GM21529 (cell line): ENCODE results near the gene TMEM233.
"Not testable (repeated sequence)": the region's sequence is repeated elsewhere in the genome, so short reads cannot be mapped to it uniquely, and the experiment has no call there.

Experiments
- ATAC-seq: cut with Tn5 transposase; IDR thresholded peaks from one replicate; pipeline ENCODE4 v1.9.1; 2021; ENCODE audit not compliant: unreplicated experiment

TMEM233 gene

DNA sequence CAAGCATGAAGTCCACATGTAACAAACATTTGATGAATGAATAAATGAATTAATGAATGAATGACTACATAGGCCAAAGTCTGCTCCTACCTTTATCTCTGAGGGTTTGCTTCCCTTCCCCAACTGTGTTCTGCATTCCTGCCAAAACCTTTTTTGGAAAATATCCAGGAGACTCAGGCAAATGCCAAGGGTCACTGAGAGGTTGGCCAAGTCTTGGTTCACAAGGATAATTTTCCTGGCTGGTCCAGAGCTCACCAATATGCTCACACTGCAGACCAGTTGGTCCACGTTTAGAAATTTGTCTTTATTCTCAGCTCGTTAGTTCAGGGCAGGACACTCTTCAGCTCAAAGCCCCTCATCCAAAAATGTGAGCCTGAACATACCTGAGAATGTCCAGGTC lies 10.2 kb downstream of the TMEM233 start:
- ATAC-seq = no peak

DNA sequence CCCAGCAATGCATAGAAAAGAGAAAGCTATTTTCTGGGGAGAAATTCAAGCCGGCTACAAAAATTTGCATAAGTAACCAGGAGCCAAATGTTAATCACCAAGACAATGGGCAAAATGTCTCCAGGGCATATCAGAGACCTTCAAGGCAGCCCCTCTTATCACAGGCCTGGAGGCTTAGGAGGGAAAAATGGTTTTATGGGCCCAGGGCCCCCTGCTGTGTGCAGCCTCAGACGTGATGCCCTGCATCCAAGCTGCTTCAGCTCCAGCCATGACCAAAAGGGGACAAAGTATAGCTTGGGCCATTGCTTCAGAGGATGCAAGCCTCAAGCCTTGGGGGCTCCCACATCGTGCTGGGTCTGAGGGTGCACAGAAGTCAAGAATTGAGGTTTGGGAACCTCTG lies 15.8 kb downstream of the TMEM233 start:
- ATAC-seq = no peak

DNA sequence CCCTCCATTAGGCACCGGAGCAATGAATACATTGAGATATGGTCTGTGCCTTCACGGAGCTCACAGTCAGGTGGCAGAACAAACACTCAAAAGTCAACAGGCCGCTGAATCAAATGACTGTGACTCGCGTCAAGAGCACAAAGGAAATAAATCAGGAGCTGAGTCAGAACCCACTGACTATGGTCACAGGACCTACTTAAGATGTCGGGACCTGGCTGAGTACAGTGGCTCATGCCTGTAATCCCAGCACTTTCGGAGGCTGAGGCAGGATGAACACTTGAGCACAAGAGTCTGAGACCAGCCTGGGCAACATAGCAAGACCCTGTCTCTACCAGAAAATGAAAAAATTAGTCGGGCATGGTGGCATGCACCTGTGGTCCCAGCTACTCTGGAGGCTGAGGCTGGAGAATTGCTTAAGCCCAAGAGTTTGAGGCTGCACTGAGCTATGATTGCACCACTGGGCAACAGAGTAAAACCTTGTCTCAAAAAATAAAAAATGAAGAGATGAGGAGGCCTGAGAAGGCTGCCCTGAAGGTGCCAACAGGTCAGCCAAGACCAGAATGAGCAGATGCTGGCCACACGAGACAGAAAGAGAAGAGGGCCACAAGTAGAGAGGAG lies 19.9 kb downstream of the TMEM233 start:
- ATAC-seq = no peak

DNA sequence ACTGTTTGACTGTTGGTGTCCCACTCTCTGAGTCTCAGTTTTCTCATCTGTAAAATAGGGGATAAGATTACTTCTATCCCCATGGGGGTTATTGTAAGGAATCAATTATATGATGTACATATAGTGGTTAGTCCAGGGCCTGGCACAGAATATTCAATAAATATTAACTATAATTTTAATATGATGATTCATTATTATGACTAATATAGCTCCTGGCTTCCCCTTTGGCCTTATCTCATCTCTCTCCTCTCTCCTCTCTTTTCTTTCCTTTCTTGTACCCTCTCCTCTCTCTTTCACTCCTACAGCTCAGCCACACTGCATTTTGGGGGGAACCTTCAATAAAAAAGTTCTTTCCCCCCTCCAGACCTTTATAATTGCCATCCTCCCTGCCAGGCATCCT lies 21.1 kb downstream of the TMEM233 start:
- no peak for ATAC-seq

DNA sequence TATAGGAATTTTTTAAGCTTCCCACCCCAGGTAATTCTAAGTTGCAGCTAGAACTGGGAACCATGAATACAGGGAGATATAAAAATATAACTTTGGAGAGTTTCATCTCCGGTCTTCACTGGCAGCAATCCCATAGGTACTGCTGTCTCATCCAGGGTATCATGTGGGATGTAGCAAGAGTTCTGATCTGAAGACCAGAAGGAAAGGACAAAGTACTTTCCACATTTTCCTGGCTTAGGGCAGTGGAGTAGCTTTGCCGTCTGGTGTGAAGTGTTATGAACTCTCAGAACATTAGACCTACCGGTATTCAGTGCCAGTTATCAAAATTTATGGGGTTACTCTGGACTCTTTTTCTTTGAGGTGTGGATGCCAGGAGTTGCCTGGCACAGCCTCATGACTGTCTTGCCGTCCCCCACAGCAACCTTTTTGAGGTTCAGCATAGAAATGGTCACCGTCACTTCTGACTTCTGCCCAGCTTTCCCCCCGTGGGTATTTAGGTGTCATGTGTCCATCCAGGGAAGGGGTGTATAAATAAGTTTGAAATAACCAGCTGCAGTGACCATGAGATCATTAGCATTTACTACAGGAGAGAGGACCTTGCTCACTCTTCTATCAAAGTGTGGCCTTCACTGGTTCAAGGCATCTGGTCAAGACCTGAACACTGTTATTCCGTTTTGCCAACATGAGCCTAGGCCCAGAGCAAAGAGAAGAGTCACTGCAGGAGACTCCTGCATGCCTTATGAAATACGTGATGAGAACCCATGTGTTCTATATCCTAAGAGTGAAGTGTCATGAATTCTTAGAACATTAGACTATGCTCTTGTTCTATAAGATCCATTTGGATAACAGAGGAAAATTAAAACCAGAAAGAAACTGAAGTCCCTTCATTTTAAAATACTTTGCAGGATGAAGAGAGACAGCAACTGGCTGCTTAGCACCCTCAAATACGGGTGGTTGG lies 22.2 kb downstream of the TMEM233 start:
- no peak for ATAC-seq

DNA sequence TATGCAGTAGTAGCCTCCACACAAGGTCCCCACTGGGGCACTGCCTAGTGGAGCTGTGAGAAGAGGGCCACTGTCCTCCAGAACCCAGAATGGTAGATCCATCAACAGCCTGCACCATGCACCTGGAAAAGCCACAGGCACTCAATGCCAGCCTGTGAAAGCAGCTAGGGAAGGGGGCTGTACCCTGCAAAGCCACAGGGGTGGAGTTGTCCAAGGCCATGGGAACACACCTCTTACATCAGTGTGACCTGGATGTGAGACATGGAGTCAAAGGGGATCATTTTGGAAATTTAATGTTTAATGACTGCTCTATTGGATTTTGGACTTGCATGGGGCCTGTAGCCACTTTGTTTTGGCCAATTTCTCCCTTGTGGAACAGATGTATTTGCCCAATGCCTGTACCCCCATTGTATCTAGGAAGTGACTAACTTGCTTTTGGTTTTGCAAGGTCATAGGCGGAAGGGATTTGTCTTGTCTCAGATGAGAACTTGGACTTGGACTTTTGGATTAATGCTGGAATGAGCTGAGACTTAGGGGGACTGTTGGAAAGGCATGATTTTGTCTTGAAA lies 24.8 kb downstream of the TMEM233 start:
- ATAC-seq = not testable (repeated sequence)

DNA sequence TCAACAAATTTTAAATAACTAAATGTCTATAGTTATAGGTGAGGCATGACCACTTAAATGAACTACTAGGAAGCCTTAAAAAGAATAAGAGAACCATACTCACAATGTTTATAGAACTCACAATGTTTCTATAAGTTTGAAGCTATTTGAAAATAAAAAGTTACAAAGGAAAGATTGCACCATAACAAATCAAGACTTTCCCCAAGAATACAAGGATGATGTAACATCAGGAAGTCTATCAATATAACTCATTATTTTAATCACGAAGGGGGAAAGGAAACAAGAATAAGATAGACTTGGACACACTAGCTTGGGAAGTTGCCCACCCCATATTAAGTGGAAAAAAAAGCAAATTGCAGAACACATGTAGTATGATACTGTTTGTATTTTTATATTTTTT lies 26.9 kb downstream of the TMEM233 start:
- no peak for ATAC-seq

DNA sequence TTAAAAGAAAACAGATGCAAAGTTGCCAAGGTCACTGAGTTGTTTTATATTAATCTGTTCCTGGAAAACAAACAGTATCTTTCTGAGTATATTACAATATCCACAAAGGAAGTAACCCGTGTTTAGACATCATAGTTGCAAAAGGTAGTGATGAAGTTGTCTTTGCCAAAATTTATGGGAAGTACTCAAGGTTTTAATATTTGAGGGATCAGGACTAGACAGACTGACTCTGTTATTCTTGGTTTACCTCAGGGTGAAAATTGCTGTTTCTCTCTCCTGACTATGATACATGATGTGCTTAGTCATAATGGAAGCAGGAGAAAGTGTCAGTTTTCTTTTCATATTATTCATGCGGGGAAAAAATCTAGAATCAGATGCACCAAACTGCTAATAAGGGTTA lies 28.3 kb downstream of the TMEM233 start:
- ATAC-seq = no peak

DNA sequence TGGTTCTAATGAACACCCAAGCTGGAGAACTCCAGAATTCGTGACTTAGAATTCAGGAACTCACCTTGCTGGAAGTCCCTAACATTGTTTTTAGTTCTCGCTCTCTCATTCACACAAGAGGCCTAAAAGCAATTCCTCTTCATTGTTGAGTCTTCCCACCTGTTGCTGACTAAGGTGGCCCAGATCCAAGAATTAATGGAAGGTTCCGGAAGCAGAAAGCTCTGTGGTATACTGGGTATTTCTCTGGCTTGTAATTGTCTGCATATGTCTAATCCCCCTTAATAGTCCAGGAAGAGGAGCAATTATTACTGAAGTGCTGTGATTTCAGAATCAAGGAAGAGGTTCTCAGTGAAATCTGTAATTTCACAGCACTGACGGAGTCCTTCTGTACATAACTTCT lies 31.4 kb downstream of the TMEM233 start:
- ATAC-seq = no peak

DNA sequence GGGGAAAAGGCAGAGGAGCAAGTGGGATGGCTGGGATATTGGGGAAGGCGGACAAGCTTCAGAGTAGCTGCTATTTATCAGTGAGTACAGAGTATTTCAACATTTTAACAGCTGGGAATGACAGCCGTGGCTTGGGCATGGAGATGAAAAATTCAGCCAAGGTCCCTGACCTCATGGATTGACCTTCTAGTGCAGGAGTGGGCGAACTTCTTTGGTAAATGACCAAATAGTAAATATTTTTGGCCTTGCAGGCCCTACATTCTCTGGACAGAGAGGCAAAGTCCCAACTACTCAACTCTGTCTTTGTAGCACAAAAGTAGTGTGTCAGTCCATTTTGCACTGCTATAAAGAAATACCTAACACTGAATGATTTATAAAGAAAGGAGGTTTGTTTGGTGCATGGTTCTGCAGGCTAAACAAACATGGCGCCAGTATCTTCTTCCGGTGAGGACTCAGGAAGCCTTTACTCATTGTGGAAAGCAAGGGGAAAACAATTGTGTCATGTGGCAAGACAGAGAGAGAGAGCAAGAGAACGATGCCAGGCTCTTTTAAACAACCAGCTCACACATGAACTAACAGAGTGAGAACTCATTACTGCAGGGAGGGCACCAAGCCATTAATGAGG lies 33.6 kb downstream of the TMEM233 start:
- ATAC-seq = no peak

DNA sequence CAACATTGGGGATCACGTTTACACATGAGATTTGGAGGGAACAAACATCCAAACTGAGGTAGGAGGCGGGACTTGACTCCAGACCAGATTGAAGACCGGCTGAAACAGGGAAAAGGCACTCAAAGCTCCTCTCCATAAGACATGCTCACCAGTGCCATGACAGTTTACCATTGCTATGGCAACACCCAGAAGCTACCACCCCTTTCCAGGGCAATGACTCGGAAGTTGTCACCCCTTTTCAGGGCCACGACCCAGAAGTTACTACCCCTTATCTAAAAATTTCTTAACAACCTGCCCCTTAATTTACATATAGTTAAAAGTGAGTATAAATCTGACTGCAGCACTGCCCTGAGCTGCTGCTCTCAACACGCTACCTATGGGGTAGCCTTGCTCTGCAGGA lies 34.1 kb downstream of the TMEM233 start:
- ATAC-seq = no peak

DNA sequence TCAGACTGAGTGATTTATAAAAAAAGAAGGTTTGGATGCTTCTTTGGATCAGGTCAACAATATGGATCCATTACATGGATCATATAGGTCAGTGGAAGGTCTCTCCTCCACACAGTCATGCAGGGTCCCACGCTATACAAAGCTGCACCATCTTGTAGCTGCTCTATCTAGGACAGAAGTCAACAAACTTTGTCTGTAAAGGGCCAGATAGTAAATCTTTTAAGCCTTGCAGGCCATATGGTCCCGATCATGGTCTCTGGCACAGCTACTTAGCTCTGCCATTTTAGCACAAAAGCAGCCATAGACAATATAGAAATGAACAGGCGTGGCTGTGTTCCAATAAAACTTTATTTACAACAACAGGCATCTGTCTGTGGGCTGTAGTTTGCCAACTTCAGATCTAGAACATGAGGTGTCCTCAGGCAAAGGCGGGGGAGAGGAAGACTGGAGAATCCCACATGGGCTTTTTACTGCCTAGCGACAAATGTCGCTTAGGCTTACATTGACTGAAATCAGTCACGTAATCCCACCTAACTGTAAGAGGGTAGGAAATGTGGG lies 36.7 kb downstream of the TMEM233 start:
- no peak for ATAC-seq

DNA sequence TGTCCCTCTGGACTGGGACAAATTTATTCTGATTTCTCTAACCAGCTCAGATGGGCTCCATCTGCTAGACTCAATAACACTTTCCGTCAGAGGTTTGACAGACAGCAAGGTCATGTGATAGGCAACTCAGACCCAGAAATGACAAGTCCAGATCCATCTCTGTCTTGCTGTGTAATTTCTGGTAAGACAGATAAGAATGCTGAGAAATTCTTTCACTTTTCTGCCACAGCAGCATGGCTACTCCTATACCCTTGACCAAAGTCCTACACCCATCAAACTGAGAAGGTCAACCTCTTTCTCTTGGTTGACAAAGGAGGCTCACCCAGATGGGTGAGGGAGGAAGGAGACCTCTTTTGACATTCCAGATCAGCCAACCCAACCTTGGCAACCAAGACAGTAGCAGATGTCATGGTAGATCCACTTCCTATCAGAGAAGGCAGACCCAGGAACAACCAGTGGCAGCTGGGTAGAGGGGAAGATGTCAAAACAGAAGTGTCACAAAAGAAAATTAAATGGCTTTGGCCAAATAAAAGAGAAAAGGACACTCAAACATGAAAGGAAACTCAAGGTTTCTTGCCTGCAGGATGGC lies 37.5 kb downstream of the TMEM233 start:
- ATAC-seq = no peak

DNA sequence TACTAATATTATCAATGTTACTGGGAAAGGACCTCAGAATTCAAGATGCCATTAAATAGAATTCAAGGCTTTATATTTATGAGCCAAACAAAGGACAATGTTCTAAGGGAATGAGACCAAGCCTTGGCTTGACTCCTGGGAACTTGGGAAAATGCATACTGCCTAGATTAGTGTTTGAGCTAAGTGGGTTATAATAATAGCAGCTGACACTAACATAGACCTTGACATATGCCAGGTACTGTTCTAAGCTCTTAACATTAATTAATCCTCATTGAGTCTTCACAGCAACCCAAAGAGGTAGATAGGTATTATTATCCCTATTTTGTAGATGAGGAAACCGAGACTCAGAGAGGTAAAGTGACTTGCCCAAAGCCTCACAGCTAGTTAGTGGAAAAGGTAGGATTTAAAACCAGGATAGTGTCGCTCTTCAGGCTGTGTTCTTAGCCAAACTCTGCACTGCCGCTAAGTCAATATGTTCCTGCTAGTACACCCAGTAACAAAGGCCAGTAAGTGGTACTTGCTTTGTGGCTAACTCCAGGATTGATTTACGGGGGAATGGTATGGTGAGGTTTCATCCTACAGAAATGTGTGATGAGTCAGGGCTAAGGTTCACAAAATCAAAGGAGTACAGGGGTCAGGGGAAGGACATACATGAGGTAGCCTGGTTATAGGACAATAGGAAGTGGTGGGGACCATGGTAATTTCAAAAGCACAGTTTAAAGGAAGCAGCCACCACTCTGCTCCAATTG lies 38.5 kb downstream of the TMEM233 start:
- no peak for ATAC-seq

DNA sequence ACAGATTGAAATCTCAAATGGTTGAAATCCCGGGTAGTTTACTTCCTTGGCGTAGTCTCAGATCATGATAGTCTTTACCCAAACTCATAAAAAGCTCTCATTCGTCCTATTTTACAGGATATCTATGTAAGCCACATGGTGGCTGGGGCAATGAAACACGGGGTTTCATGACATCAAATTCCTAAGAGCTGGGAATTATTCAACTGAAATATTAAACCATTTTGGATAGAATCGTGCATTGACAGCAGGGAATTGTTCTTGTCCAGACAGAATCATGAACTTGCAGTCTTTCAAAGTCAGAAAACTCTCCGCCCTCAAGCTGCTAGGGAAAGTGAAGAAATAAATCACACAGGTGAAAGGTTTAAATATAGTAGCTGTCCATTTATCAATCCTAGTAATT lies 41.2 kb downstream of the TMEM233 start:
- ATAC-seq = no peak

DNA sequence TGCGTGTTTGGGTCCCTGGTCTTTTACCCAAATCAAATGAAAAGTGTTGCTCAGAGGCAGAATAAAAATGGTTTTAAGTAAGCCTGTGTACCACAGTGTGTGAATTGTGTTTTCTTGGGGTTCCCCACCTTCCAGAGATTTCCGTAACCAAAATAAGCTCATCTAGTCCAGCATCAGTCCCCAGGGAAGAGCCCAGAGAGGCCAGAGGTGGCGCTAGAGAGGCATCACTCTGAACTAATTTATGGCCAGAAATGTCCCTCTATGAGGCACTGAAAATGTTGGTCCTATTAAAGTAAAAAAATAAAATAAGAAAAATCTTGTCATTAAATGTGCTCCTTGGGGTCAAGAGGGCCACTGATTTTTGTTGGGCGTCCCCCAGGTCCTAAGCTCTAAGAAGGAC lies 49.4 kb downstream of the TMEM233 start:
- ATAC-seq = no peak

DNA sequence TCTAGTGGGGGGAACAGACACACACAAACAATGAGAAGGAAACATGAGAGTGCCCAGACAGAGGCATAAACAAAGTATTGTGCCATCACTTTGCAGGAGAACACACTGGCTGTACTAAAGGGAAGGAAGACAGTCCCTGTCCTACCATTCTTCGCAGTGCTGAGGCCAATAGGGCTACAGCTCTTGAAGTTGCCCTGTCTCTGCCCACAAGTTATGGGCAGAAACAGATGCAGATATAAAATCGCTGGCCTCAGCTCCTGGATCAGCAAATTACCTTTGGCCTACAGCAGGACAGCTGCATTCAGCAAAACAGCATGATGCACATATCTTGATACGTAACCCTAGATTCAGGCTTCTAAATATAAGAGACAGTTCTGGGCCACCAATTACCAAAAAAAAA lies 51.4 kb downstream of the TMEM233 start:
- ATAC-seq = no peak

DNA sequence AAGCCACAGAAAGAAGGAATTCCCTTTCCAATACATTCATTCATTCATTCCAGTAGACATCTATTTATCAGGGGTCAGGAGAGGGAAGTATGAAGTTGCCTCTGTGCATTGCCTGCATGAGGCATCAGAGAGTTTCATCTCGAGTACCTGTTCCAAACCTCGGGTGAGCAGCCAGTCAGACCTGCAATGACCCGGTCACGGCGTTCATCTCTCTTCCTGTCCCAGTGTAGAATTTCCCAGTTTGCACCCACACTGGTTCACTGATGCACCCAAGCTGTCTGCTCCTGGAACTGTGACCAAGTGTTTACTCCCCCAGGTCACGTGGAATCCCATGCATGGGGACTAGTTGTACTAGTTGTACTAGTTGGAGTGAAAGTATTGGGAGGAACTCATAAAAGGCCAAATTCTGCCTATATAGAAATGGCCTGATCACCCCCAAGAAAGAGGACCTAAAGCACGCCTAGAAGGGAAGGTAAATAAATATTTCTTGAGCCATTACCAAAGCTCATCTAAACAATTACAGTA lies 52.0 kb downstream of the TMEM233 start:
- ATAC-seq = no peak

DNA sequence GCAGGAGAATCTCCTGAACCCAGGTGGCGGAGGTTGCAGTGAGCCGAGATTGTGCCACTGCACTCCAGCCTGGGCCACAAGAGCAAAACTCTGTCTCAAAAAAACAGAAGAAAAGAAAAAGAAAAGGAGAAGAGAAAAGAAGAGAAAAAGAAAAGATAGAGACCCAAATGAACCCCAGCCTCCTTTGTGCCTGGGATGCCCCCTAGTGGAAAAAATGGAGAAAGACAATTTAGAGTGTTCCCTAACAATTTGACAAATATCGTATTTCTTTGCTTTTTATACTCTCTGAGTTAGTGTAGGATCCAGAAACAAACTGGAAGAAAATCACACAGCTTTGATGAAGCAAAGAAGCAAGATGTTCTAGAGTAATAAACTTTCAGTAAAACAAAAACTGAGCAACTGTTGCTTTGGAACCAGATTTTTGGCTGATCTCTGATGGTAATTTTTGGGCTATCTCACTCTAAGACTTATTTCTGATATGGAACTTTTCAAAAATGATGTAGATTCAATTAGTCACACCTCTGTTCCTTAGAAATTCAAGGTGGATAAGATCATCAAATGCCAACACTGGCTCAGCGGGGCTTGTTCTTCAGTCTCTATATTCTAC lies 55.7 kb downstream of the TMEM233 start:
- no peak for ATAC-seq

DNA sequence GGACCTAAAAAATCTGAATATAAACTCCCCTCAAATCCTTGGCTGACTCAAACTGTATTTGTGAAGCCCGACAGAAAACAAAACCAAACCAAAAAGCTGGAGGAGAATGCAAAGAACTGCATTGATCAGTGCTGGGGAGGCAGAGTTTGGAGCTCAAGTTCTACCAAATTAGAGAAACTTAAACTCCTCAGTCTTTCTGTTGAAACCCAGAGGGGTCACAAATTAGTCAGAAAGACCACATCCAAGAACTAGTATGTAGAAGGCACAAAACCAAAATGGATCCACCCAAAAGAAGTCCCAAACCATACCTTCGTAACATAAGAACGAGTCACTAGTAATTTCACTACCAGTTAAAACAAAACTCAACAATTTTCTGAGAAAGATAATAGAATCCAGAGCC lies 59.1 kb downstream of the TMEM233 start:
- no peak for ATAC-seq
